SKM-1 treated with dmso at 0.1 percent for 144 hours (cell line): ENCODE results near the gene MT1F.

Experiments used
- DNase-seq: peaks from one replicate; lab custom pipeline; 2025; ENCODE audit not compliant: unreplicated experiment; lab: John Stamatoyannopoulos, UW

Gene MT1F

GRCh38 chr16:56625140-56625942 lies 32.4 kb upstream of the MT1F start, which contains the start of gene MT1E:
TSS of gene MT1E (plus strand) at chr16:56625781. CDS start at chr16:56625852, 71 bp downstream.
- DNase-seq = peak; percentile 67

- DNase-seq = no peak
Observed at GRCh38 chr16:56625943-56626654, 31.7 kb upstream of the MT1F start.

- DNase-seq = no peak
Observed at GRCh38 chr16:56626685-56627084, 31.1 kb upstream of the MT1F start.

GRCh38 chr16:56628486-56629350 lies 29.0 kb upstream of the MT1F start:
- no peak for DNase-seq

GRCh38 chr16:56629531-56629930 lies 28.2 kb upstream of the MT1F start:
- DNase-seq = no peak

- no peak for DNase-seq
Observed at GRCh38 chr16:56630134-56630533, 27.6 kb upstream of the MT1F start.

- no peak for DNase-seq
Observed at GRCh38 chr16:56631197-56631596, 26.6 kb upstream of the MT1F start.

GRCh38 chr16:56631832-56632155 lies 26.0 kb upstream of the MT1F start:
- DNase-seq = no peak

GRCh38 chr16:56632156-56632847 lies 25.5 kb upstream of the MT1F start, which contains the start of gene MT1M:
TSS of gene MT1M (plus strand) at chr16:56632659. CDS start at chr16:56632732, 73 bp downstream.
- DNase-seq = no peak

GRCh38 chr16:56632848-56633365 lies 24.9 kb upstream of the MT1F start:
- DNase-seq = no peak

- no peak for DNase-seq
Observed at GRCh38 chr16:56633535-56633934, 24.2 kb upstream of the MT1F start.

- no peak for DNase-seq
Observed at GRCh38 chr16:56634715-56635440, 22.9 kb upstream of the MT1F start.

- no peak for DNase-seq
Observed at GRCh38 chr16:56635441-56635967, 22.3 kb upstream of the MT1F start.

GRCh38 chr16:56636616-56637413 lies 20.9 kb upstream of the MT1F start:
- DNase-seq = no peak

- DNase-seq = no peak
Observed at GRCh38 chr16:56637814-56638750, 19.7 kb upstream of the MT1F start, which contains the start of gene MT1A. TSS of gene MT1A (plus strand) at chr16:56638666. CDS start at chr16:56638739, 73 bp downstream.

GRCh38 chr16:56639045-56639444 lies 18.7 kb upstream of the MT1F start:
- no peak for DNase-seq

GRCh38 chr16:56640076-56640475 lies 17.7 kb upstream of the MT1F start:
- DNase-seq = no peak

- DNase-seq = no peak
Observed at GRCh38 chr16:56641166-56641565, 16.6 kb upstream of the MT1F start.
